NCI-H1092 (cell line): ENCODE measurements around the gene VIPR1.

Source experiments
- DNase-seq: peaks from one replicate; lab custom pipeline; 2025; lab: John Stamatoyannopoulos, UW

VIPR1 gene

GRCh38 chr3:42511201-42511600 lies 8.8 kb downstream of the VIPR1 start:
- DNase-seq = no peak

DNA sequence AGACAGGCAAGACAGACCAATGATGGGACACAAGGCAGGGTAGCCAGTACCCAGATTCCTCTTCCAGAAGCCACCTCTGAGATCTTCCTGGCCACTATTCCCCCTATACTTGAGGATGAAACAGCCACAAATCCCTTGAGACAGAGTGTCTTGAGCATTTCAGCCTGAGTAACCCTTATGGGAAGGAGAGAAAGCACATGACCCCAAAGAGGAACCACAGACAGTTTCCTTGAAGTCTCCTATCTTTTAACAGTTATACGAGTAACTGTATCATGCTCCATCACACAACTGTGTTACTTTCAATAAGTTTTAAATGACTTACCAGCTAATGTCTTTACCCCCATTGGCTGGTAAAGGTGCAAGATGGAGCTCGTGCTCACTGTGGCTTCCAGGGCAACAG lies 9.3 kb downstream of the VIPR1 start:
- no peak for DNase-seq

- DNase-seq = no peak
Measured at GRCh38 chr3:42513121-42513520, 10.7 kb downstream of the VIPR1 start.

DNA sequence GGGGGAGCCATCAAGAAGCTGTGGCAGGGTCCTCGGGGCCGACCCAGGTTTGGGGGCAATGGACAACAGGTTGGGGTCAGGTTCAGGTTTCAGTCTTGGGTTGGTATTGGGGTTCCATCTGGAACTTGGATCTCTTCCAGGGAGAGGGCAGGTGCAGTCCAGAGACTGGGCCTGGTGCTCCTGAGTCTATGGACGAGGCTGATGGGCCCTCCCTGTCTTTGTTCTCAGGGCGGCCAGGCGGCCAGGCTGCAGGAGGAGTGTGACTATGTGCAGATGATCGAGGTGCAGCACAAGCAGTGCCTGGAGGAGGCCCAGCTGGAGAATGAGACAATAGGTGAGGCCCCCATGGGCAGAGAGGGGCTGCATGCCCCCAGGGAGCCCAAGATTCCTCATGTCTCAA lies 11.1 kb downstream of the VIPR1 start:
- DNase-seq = no peak

GRCh38 chr3:42514876-42515275 lies 12.4 kb downstream of the VIPR1 start:
- no peak for DNase-seq

- DNase-seq = no peak
Measured at GRCh38 chr3:42515391-42515916, 13.0 kb downstream of the VIPR1 start.

DNA sequence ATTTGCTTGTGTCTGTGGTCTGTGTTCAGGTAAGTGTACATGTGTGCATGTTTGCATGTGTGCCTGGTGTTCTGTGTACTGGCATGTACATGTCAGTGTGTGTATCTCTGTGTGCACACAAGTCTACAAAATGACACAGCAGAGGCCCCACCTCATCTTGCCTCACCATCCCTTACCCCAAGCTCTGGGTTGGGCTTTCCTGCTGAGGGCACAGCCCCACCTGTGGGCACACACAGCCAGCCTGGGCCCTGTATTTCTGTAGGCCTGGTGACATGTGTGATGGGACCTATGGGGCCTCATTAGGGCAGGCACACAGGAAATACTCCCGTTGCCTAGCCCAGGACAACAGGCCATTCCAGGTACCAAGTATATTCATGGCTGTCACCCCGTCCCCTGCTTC lies 13.5 kb downstream of the VIPR1 start:
- no peak for DNase-seq

DNA sequence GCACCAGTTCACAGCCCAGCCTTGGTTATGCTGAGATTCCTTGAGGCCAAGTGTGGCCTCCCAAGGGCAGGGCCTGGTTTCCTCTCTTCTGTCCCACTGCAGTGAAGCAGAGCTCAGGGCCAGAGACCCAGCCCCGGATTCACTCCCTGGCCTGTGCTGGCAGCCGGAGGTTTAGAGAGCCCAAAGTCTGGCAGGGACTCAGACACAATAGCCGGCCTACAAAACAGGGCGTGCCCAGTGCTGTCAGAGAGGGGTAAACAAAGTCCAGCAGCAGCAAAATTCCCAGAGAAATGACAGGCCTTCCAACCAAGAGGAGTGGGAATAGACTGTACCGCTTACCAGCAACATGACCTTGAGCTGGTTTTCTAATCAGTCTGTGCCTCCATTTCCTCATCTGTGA lies 14.0 kb downstream of the VIPR1 start:
- DNase-seq = no peak

GRCh38 chr3:42517117-42517516 lies 14.7 kb downstream of the VIPR1 start:
- DNase-seq = no peak

DNA sequence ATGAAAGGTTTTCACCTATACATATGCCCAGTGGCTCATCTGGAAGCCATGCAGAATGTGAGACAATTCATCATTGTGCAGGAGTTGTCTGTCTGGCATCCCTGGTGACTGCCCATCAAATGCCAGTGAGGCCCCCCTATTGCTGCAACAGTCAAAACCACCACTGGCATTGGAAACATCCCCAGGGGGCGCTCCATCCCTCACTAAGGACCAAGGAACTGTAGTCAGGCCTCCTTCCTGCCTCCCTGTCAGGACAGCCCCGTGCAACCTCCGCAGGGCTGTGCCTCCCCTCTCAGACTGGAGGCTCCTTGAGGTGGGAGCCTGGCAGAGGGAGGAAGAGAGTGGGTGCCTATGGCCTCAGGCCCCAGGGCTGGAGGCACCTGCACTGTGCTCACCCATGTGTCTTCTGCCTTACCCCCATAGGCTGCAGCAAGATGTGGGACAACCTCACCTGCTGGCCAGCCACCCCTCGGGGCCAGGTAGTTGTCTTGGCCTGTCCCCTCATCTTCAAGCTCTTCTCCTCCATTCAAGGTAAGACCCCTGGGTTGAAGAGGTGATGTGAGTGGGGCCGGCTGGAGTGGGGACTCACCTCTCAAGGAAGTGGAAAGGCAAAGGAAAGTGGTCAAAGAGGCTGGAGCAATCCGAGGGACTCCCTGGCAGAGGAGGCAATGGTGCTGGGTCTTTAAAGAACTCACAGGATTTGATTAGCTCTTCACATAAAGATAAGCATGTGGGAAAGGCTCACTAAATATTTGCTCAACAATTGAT lies 16.5 kb downstream of the VIPR1 start:
- DNase-seq = no peak

DNA sequence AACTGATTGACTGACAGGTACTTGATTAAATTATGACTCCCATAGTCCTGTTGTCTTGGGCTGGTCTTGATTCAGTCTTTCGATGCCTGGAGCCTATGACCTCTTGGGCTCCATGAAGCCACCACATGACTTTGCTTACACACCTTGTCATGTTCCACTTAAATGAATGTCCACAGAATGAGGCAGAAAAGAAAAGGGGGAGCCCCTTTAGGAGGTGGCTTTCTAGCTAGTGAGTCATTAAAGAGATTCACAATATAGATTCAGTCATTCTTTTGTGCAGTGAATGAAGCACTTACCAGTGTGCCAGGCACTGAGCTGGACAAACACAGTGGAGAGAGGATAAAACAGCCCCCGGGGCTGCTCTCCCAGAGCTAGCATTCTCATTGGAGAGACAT lies 17.1 kb downstream of the VIPR1 start:
- no peak for DNase-seq

- DNase-seq = no peak
Measured at GRCh38 chr3:42520336-42520735, 17.9 kb downstream of the VIPR1 start.

- no peak for DNase-seq
Measured at GRCh38 chr3:42520906-42521305, 18.5 kb downstream of the VIPR1 start.

GRCh38 chr3:42524751-42525150 lies 22.3 kb downstream of the VIPR1 start:
- no peak for DNase-seq

- DNase-seq = no peak
Measured at GRCh38 chr3:42525212-42525611, 22.8 kb downstream of the VIPR1 start.

DNA sequence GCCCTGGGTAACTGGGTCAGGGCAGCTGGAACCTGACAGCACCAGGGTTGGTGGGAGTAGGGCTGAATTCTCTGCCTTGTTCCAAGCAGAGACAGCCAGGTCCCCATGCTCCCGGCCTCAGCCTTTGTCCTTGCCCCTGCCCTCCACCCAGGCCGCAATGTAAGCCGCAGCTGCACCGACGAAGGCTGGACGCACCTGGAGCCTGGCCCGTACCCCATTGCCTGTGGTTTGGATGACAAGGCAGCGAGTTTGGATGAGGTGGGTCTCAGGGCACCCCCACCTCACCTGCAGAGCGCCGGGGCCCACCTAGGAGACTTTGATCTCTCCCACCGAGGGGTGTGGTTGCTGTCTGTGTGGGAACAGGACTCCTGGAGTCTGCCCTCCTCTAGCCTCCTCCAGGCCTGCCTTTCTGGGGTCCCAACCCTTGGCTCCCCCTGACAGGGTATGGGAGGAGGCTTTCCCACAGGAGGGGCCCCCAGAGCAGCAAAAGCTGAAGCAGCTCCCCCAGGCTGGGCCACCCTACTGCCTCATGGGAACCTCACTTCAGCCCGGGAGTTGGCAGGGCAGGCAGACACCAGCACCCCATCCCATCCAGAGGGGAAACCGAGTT lies 23.4 kb downstream of the VIPR1 start:
- DNase-seq = no peak

DNA sequence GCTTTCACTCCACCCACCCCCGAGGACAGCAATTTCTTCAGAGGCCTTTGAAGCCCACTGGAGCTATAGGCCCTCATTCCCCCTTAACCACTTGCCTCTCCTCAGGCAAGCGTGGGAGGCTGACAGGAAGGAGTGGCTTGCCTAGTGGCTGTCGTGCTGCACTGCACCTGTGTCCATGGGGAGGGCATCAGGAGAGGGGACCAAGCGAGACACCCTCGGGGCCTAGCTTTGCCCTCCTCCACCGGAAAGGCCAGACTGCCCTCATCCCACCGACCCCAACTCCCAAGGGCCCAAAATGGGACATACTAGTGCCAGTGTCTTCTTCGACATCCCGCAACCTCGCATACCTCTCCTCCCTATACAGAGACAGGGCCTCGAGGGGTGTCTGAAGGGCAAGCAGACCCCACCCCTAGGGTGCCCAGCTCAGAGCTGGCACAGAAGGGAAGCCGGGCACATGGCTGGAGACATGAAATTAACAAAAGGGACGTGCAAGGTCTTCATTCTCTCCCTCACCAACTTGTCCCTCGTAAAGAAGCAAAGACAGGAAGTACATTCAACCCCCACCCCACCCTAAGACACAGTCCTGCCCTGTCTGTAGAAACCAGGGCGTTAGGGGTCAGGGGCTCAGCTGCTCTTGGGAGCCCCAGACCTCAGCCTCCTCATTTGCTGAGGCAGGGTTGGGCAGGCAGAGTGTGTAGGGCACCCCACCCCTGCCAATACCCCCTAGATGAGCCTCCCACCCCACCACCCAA lies 24.3 kb downstream of the VIPR1 start:
- no peak for DNase-seq

DNA sequence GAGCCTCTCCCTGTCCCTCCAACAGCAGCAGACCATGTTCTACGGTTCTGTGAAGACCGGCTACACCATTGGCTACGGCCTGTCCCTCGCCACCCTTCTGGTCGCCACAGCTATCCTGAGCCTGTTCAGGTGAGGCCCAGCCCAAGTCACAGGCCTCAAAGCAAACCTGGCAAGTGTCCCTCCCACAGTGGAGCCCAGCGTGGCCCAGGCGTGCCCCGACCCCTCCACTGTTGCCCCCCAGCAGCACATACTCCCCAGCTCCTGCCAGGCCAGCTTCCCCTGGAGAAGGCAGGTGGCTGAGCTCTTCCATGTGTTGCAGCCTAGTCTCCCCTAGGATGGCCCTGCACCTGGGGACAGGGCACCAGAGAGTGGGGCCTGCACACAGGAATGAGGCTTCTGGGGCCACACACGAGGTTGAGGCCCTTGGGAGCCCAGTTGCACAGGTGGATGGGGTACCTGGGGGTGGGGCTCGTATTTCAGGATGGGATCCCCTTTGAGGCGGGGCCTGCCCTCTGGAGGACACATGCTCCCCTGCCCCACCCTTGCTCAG lies 25.0 kb downstream of the VIPR1 start:
- DNase-seq = no peak

DNA sequence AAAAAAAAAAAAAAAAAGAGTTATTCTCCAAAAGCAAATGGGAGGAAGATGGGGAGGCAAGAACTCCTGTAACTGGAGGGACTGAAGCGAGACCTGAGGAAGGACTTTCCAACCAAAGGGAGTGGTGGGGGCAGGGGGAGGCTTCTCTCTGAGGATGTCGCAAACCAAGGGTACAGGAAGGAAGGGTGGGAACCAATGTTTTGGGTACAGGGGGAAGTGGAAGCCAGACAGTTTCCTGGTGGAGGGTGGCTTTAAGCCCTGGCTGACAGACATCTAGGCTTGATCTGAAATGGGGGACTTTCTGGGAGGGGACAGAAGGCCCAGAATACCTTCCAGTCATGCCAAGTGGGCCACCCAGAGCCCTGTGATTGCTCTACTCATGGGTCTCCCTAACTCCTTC lies 27.0 kb downstream of the VIPR1 start:
- no peak for DNase-seq

GRCh38 chr3:42530073-42530472 lies 27.6 kb downstream of the VIPR1 start:
- no peak for DNase-seq

GRCh38 chr3:42531470-42531869 lies 29.0 kb downstream of the VIPR1 start:
- DNase-seq = no peak

DNA sequence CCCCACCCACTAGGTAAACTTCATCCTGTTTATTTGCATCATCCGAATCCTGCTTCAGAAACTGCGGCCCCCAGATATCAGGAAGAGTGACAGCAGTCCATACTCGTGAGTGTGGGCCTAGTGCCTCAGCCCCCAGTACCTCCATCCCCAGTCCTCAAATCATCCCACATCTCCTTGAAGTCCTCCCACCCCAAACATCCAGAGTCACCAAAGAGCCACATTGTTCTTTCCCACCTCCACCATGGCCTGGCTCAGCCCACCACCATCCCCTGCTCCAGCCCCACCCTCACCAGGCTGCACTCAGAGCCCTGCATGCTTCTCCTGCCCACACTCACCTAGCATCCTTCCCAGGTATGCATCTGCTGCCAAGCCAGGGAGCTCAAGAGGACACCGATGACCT lies 29.8 kb downstream of the VIPR1 start:
- DNase-seq = no peak
